ENCODE results near the gene MCRIP1. TPM values are rescaled to one million over a fixed set of nuclear protein-coding genes. Genes with fewer than 3 reads are reported as not detected.
A peak's percentile ranks its signal among the peaks of the same experiment; 100 is the strongest.

The MCRIP1 gene
- total RNA-seq, 4 donors from 2014 or later, result 55.2 to 88.6 (median 83.7) TPM

DNA sequence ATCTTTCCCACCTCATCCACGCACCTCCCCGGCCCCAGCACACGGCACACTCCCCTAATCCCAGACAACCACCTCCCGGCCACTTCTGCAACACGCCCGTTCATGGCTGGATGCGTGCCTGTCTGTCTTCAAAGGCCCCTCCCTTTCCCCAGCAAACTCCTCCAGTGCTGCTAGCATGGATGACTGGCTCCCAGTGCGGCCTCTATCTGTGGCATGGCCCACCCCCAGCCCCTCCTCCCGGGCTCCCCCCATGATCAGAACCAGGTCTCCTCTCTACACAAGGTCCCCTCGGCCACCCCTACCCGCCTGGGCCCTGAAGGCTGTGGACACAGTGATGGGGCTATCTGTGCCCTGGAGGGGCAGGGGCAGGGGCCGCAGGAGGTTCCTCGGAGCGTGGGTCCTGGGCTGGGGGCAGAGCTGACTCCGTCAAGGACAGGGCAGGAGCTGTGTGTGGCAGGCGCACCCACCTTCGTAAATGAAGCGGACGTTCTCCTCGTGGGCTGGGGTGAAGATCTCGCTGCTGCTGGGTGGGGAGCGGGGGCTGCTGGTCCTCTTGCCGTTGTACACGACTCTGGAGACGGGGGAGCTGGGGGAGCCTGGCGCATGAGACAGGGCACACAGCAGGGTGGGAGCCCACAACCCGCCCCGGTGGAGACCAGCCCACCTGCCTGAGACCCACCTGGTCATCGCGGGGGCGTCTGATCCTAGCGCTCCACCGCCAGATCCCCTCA lies 9.1 kb downstream of the MCRIP1 start:
- intact Hi-C loops (cut with DNase I), result no loop called here
- H3K4me1 ChIP-seq, result peaks cover 0 to 6% of the 10 kb centered on the region in 2 donors
- TF ChIP-seq POLR2A (IDR thresholded peaks at IDR 0.05), result no peak
- TF ChIP-seq, protein P1, sequence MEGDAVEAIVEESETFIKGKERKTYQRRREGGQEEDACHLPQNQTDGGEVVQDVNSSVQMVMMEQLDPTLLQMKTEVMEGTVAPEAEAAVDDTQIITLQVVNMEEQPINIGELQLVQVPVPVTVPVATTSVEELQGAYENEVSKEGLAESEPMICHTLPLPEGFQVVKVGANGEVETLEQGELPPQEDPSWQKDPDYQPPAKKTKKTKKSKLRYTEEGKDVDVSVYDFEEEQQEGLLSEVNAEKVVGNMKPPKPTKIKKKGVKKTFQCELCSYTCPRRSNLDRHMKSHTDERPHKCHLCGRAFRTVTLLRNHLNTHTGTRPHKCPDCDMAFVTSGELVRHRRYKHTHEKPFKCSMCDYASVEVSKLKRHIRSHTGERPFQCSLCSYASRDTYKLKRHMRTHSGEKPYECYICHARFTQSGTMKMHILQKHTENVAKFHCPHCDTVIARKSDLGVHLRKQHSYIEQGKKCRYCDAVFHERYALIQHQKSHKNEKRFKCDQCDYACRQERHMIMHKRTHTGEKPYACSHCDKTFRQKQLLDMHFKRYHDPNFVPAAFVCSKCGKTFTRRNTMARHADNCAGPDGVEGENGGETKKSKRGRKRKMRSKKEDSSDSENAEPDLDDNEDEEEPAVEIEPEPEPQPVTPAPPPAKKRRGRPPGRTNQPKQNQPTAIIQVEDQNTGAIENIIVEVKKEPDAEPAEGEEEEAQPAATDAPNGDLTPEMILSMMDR (IDR thresholded peaks at IDR 0.05), result no peak
- H3K9me3 ChIP-seq, result no peaks in the 10 kb centered on the region
- H3K36me3 ChIP-seq, result peaks cover 0 to 13% of the 10 kb centered on the region in 2 donors
- no peak for DNase-seq
- H3K4me3 ChIP-seq (replicated peaks in 1 of 3), result no peak overlapping the region
- WGBS, 2 donors, result 93 to 94% methylated on average over 22 to 31 of the region's 33 CpGs
- H3K27me3 ChIP-seq, result no peaks in the 10 kb centered on the region
- no peak overlapping the region for H3K27ac ChIP-seq

DNA sequence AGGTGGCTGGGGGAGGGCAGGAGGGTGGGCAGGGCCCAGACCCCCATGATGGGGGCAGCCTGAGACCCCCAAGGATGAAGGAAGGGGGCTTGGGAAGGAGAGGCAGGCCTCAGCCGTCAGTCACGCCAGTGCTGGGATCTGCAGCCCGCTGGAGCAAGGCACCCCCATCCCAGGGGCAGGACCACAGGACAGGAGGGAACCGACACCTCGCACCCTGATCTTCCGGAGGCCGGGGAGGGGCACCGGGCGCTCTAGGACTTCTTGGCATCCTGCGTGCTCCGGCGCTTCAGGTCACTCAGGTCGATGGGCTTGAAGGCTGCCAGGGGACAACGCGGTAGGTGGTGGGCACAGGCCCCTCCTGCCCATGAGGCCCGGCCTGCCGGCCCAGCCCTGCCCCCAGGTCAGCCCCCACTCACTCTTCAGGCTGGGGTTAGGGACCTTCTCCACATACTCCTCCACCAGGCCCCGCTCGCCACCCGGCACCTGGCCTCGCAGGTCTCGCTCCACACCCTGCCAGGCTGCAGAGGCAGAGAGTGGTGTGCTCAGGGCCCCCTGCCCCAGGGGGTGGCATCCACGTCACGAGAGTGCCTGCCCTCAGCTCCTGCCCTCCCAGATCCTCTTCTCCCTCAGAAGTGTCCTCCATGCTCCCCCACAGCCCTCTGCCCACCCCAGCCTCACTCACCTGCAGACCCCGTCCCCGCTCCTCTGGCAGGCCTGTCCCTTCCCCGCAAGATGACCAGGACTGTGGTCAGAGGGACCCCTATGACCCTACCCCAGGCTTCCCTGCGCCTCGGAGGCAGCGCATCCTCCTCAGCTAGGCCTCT lies 9.9 kb downstream of the MCRIP1 start:
- no peaks in the 10 kb centered on the region for H3K9me3 ChIP-seq
- no peaks in the 10 kb centered on the region for H3K4me1 ChIP-seq
- TF ChIP-seq POLR2A (IDR thresholded peaks at IDR 0.05), result no peak
- TF ChIP-seq, protein P1 (IDR thresholded peaks at IDR 0.05), result no peak
- H3K36me3 ChIP-seq, result peaks cover 0 to 13% of the 10 kb centered on the region in 2 donors
- no peak overlapping the region for H3K4me3 ChIP-seq (replicated peaks in 1 of 3)
- H3K27ac ChIP-seq, result no peak overlapping the region
- no peak for DNase-seq
- intact Hi-C loops (cut with DNase I), result no loop called here
- H3K27me3 ChIP-seq, result no peaks in the 10 kb centered on the region
- 95 to 96% methylated on average over 16 to 24 of the region's 30 CpGs for WGBS, 2 donors

DNA sequence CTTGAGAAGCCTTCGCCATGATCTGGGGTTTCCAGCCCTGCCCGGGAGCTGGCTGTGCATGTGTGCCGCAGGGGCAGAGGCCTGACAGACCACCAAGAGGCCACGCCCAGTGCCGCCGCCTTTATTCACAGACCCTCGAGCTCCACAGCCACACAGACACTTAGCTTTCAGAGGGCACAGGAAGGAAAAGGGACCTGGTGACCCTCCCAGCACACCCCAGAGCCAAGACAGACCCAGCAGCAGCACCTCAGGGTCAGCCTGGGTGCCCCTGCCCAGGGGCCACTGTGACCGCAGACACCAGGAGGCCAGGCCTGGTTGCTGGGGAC lies 10.8 kb downstream of the MCRIP1 start:
- intact Hi-C loops (cut with DNase I), result no loop called here
- Histone ChIP-seq H3K9me3 (no peaks in the 10 kb centered on the region), H3K27me3 (no peaks in the 10 kb centered on the region), H3K4me3 (replicated peaks in 1 of 3) (no peak overlapping the region), H3K4me1 (no peaks in the 10 kb centered on the region), H3K27ac (no peak overlapping the region), H3K36me3 (peaks cover 0 to 13% of the 10 kb centered on the region in 2 donors)
- TF ChIP-seq, protein P1 (IDR thresholded peaks at IDR 0.05), result no peak
- TF ChIP-seq POLR2A (IDR thresholded peaks at IDR 0.05), result no peak
- 95 to 100% methylated on average over 1 to 6 of the region's 8 CpGs for WGBS, 2 donors
- DNase-seq, result no peak

DNA sequence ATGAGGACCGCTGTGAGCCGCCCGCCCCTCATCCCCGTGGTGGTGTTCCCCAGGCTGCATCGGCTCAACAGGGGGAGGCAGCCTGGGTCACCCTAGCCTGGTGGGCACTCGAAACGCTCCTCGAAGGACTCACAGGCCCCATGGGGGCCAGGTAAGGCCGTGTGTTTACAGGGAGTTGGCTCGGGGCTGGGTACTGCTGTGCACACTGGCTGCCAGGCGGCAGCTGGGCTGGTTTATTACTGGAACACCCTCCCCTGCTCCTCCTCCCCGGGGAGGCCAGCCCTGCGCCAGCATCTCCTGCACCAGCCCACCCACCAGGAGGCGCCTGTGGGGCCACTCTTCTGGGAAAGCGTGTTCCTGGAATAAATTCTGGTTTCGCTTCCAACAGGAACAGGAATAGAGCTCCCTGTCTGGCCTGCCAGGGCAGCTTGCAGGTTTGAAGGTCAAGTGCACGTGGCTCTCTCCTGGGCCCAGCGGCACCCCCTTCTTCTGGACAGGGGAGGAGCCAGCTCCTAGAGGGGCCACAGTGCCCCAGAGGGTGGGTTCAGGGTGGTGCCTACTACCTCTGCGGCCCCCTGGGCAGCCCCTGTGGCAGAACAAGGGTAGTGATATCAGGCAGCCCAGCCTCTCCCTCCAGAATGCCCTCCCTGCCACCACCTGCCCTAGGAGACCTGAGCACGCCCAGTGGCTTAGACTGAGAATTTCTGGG lies 11.3 kb downstream of the MCRIP1 start:
- intact Hi-C loops (cut with DNase I), result no loop called here
- TF ChIP-seq, protein P1 (IDR thresholded peaks at IDR 0.05), result peak in 1 of 6 experiments; percentile 23
- TF ChIP-seq POLR2A (IDR thresholded peaks at IDR 0.05), result no peak
- peaks cover 0 to 13% of the 10 kb centered on the region in 2 donors for H3K36me3 ChIP-seq
- H3K9me3 ChIP-seq, result no peaks in the 10 kb centered on the region
- H3K4me1 ChIP-seq, result no peaks in the 10 kb centered on the region
- WGBS, 2 donors, result 68 to 83% methylated on average over 5 to 6 of the region's 20 CpGs
- H3K27ac ChIP-seq, result no peak overlapping the region
- H3K27me3 ChIP-seq, result no peaks in the 10 kb centered on the region
- H3K4me3 ChIP-seq (replicated peaks in 1 of 3), result no peak overlapping the region
- DNase-seq, result peak; percentile 32 to 38

All from thyroid gland (tissue), 4 donors.